GM23338 (cell line): Measurements from ENCODE around the gene BARD1. TPM values are rescaled to one million over a fixed set of nuclear protein-coding genes. Genes with fewer than 3 reads are reported as not detected.
"Not testable (repeated sequence)": the region's sequence is repeated elsewhere in the genome, so short reads cannot be mapped to it uniquely, and the experiment has no call there.

Experiments
- ATAC-seq: fragments of 200-7000 bp; cut with Tn5 transposase; 3 replicates; pipeline ENCODE4 v1.9.1; 2020
- DNase-seq: peaks from one replicate; pipeline ENCODE4 v3.0.0-alpha.2; 2015; ENCODE audit warnings: low spot score
- H2AFZ ChIP-seq: fragments of 200-600 bp; sonication (generic); 2 replicates; pipeline ENCODE4 v1.8.0; 2016; ENCODE audit warnings: antibody characterized with exemption, mild to moderate bottlenecking, moderate library complexity
- H3F3A ChIP-seq: fragments of 200-600 bp; sonication (generic); replicated peaks from 2 replicates; pipeline ENCODE4 v1.8.0; 2017; ENCODE audit warnings: antibody characterized with exemption, mixed run types, low read depth
- H3K27ac ChIP-seq: fragments of 200-600 bp; sonication (generic); 2 replicates; pipeline ENCODE4 v1.6.1; 2016; ENCODE audit warnings: low read depth
- H3K27me3 ChIP-seq: fragments of 200-600 bp; sonication (generic); 2 replicates; pipeline ENCODE4 v1.8.0; 2016; ENCODE audit warnings: mild to moderate bottlenecking, mixed run types, moderate library complexity; ENCODE audit not compliant: insufficient read depth
- H3K36me3 ChIP-seq: fragments of 200-600 bp; sonication (generic); 2 replicates; pipeline ENCODE4 v1.8.0; 2016; ENCODE audit warnings: mild to moderate bottlenecking; ENCODE audit not compliant: insufficient read depth
- H3K4me1 ChIP-seq: fragments of 200-600 bp; sonication (generic); 2 replicates; pipeline ENCODE4 v1.8.0; 2016; ENCODE audit warnings: mild to moderate bottlenecking, moderate library complexity; ENCODE audit not compliant: insufficient read depth
- H3K4me2 ChIP-seq: fragments of 200-600 bp; sonication (generic); 2 replicates; pipeline ENCODE4 v1.7.1; 2017; ENCODE audit warnings: mixed run types
- H3K4me3 ChIP-seq: fragments of 200-600 bp; sonication (generic); 2 replicates; pipeline ENCODE4 v1.6.1; 2016; ENCODE audit warnings: mixed run types
- H3K79me2 ChIP-seq: fragments of 200-600 bp; sonication (generic); replicated peaks from 2 replicates; pipeline ENCODE4 v1.8.0; 2017; ENCODE audit warnings: mild to moderate bottlenecking; ENCODE audit not compliant: insufficient read depth
- H3K9me2 ChIP-seq: fragments of 200-600 bp; sonication (generic); 2 replicates; pipeline ENCODE4 v1.8.0; 2017; ENCODE audit not compliant: insufficient read depth
- H4K20me1 ChIP-seq: fragments of 200-600 bp; sonication (generic); replicated peaks from 2 replicates; pipeline ENCODE4 v1.8.0; 2017; ENCODE audit warnings: mild to moderate bottlenecking; ENCODE audit not compliant: insufficient read depth
- H3K27ac Mint-ChIP-seq: 2 replicates; pipeline ENCODE4 v1.8.0; 2020; ENCODE audit warnings: inconsistent platforms, mild to moderate bottlenecking, moderate library complexity, mixed read lengths
- H3K27me3 Mint-ChIP-seq: 3 replicates; pipeline ENCODE4 v1.8.0; 2022; ENCODE audit warnings: low read depth, mild to moderate bottlenecking, moderate library complexity, mixed read lengths, inconsistent platforms; ENCODE audit not compliant: insufficient read depth, poor library complexity
- H3K36me3 Mint-ChIP-seq: 3 replicates; pipeline ENCODE4 v1.8.0; 2021; ENCODE audit warnings: low read depth, mild to moderate bottlenecking, inconsistent platforms, moderate library complexity, mixed read lengths
- H3K4me1 Mint-ChIP-seq: 3 replicates; pipeline ENCODE4 v1.8.0; 2020; ENCODE audit warnings: mild to moderate bottlenecking, inconsistent platforms, mixed read lengths
- H3K4me3 Mint-ChIP-seq: 3 replicates; pipeline ENCODE4 v1.8.0; 2021; ENCODE audit warnings: moderate library complexity, mild to moderate bottlenecking, inconsistent platforms, mixed read lengths
- H3K9me3 Mint-ChIP-seq: 3 replicates; pipeline ENCODE4 v1.8.0; 2020; ENCODE audit warnings: moderate library complexity, mild to moderate bottlenecking, inconsistent platforms, mixed read lengths
- CREB1 ChIP-seq: fragments of 250-450 bp; sonication (Bioruptor Pico); IDR thresholded peaks from 2 replicates; pipeline ENCODE4 v1.5.0; 2020; ENCODE audit warnings: low read depth, mild to moderate bottlenecking, moderate library complexity
- ETS1 ChIP-seq: IDR thresholded peaks from 2 replicates; pipeline ENCODE4 v1.6.1; 2016; ENCODE audit warnings: antibody characterized with exemption
- EZH2phosphoT487 ChIP-seq: fragments of 200-600 bp; sonication (generic); IDR thresholded peaks from one replicate; pipeline ENCODE4 v1.8.1; 2018; ENCODE audit warnings: antibody characterized with exemption; ENCODE audit not compliant: unreplicated experiment
- JUNB ChIP-seq: IDR thresholded peaks from one replicate; pipeline ENCODE4 v1.6.1; 2016; ENCODE audit warnings: antibody characterized with exemption; ENCODE audit not compliant: unreplicated experiment
- NANOG ChIP-seq: IDR thresholded peaks from 2 replicates; pipeline ENCODE4 v1.6.1; 2016; ENCODE audit warnings: antibody characterized with exemption, borderline replicate concordance
- POLR2AphosphoS5 ChIP-seq: IDR thresholded peaks from 2 replicates; pipeline ENCODE4 v1.6.1; 2016; ENCODE audit warnings: antibody characterized with exemption, low read depth
- REST ChIP-seq: IDR thresholded peaks from one replicate; pipeline ENCODE4 v1.6.1; 2018; ENCODE audit warnings: antibody characterized with exemption; ENCODE audit not compliant: unreplicated experiment
- ZNF462 ChIP-seq: fragments of 250-450 bp; sonication (Bioruptor Pico); IDR thresholded peaks from 2 replicates; pipeline ENCODE4 v1.5.0; 2020; ENCODE audit warnings: mild to moderate bottlenecking, moderate library complexity
- polyA plus RNA-seq: library from polyadenylated mRNA; unstranded; fragments of >200 nt; fragmentation: Nextera tagmentation; extraction: Ambion mirVana; gene quantifications from 2 replicates; pipeline ENCODE4 v1.2.1, GENCODE V29; 2016
- total RNA-seq: library from RNA; depleted of rRNA; stranded (reverse); fragments of >200 nt; shearing (Covaris generic); gene quantifications from 2 replicates; pipeline ENCODE4 v1.2.3, GENCODE V29; 2014

The BARD1 gene
- total and polyA plus RNA-seq, 2 experiments from 2014 or later = 33.9 to 61.0 TPM

GRCh38 chr2:214695789-214696188 lies 113.7 kb downstream of the BARD1 start:
- Histone ChIP-seq H3K4me1 (no peaks in the 10 kb centered on the region), H3K79me2 (no peaks in the 10 kb centered on the region), H3K4me3 (no peak overlapping the region), H2AFZ (no peak overlapping the region), H3K9me2 (0 out of 2 replicates have a peak, but pooled peaks cover 3% of the 10 kb centered on the region), H3K27ac (no peak overlapping the region), H4K20me1 (no peaks in the 10 kb centered on the region), H3K27me3 (no peaks in the 10 kb centered on the region), H3K36me3 (0 out of 2 replicates have a peak, but pooled peaks cover 1% of the 10 kb centered on the region), H3F3A (no peaks in the 10 kb centered on the region), H3K4me2 (no peak overlapping the region)
- Mint-ChIP-seq H3K4me1 (no peaks in the 10 kb centered on the region), H3K27me3 (peaks cover 7% of the 10 kb centered on the region), H3K4me3 (no peak overlapping the region), H3K36me3 (peaks cover 5% of the 10 kb centered on the region), H3K27ac (no peak overlapping the region), H3K9me3 (peaks cover 9% of the 10 kb centered on the region; the same call in 2 of the 3 replicates)
- DNase-seq = no peak
- no peak for ATAC-seq
- TF ChIP-seq ETS1 (no peak), ZNF462 (no peak), EZH2phosphoT487 (no peak), NANOG (no peak), JUNB (no peak), POLR2AphosphoS5 (no peak), CREB1 (CRISPR knock-in tag) (no peak), REST (no peak)

GRCh38 chr2:214683557-214683956 lies 125.9 kb downstream of the BARD1 start:
- not testable (repeated sequence) for H3F3A ChIP-seq, DNase-seq, H4K20me1 ChIP-seq, H3K36me3 ChIP-seq, H3K27ac Mint-ChIP-seq, H3K27ac ChIP-seq, ATAC-seq, H3K27me3 Mint-ChIP-seq, H3K79me2 ChIP-seq, H3K4me1 Mint-ChIP-seq, H3K4me1 ChIP-seq, H3K36me3 Mint-ChIP-seq, H3K27me3 ChIP-seq, H3K9me2 ChIP-seq, H3K9me3 Mint-ChIP-seq
- Histone ChIP-seq H3K4me2 (peak overlapping the region; percentile 73), H3K4me3 (peak overlapping the region; percentile 44), H2AFZ (peak overlapping the region; percentile 40; the same call in 1 of the 2 replicates)
- peak overlapping the region; percentile 77 for H3K4me3 Mint-ChIP-seq
